ENCODE results near the gene SLC29A4. TPM values are rescaled to one million over a fixed set of nuclear protein-coding genes. Genes with fewer than 3 reads are reported as not detected.

SLC29A4 gene
- total and polyA plus RNA-seq, 2 donors (not counting 3 experiments of a cell fraction or from before 2014, with no cell fraction given) = 5.2 to 7.7 TPM

DNA sequence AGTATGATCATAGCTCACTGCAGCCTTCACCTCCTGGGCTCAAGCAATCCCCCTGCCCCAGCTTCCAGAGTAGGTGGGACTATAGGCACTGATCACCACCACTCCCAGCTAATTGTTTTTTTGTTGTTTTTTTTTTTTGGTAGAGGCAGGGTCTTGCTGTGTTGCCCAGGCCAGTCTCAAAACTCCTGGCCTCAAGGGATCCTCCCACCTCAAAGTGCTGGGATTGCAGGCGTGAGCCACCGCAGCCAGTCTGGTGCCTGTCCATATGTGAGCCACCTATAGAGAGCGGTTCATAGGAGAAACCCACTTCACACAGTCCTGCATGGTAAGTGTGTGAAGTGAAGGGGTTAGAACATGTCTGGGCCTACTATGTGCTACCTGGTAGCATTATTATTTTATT is 47.5 kb downstream of the SLC29A4 start:
- TF ChIP-seq, protein P1, sequence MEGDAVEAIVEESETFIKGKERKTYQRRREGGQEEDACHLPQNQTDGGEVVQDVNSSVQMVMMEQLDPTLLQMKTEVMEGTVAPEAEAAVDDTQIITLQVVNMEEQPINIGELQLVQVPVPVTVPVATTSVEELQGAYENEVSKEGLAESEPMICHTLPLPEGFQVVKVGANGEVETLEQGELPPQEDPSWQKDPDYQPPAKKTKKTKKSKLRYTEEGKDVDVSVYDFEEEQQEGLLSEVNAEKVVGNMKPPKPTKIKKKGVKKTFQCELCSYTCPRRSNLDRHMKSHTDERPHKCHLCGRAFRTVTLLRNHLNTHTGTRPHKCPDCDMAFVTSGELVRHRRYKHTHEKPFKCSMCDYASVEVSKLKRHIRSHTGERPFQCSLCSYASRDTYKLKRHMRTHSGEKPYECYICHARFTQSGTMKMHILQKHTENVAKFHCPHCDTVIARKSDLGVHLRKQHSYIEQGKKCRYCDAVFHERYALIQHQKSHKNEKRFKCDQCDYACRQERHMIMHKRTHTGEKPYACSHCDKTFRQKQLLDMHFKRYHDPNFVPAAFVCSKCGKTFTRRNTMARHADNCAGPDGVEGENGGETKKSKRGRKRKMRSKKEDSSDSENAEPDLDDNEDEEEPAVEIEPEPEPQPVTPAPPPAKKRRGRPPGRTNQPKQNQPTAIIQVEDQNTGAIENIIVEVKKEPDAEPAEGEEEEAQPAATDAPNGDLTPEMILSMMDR (IDR thresholded peaks at IDR 0.05; ENCODE audit: extremely low read depth in 1 of 2, insufficient read depth in 1 of 2, low read depth in 1 of 2, low read length in 2 of 2) = no peak
- no peak for TF ChIP-seq POLR2AphosphoS5 (IDR thresholded peaks at IDR 0.05; ENCODE audit: insufficient read depth, low read depth, low read length)
- TF ChIP-seq MYC (IDR thresholded peaks at IDR 0.05; ENCODE audit: low read depth, low read length) = no peak
- TF ChIP-seq, protein P2, sequence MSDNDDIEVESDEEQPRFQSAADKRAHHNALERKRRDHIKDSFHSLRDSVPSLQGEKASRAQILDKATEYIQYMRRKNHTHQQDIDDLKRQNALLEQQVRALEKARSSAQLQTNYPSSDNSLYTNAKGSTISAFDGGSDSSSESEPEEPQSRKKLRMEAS (IDR thresholded peaks at IDR 0.05; ENCODE audit: insufficient read depth, insufficient read length) = no peak
- no peak for TF ChIP-seq FOS (IDR thresholded peaks at IDR 0.05; ENCODE audit: borderline replicate concordance, insufficient read depth, low read length)
- TF ChIP-seq GATA2 (IDR thresholded peaks at IDR 0.05; ENCODE audit: insufficient read depth, insufficient read length, low read depth, low read length) = no peak
- TF ChIP-seq EZH2 (IDR thresholded peaks at IDR 0.05; ENCODE audit: borderline replicate concordance, low read depth, low read length, severe bottlenecking) = no peak
- no peak for TF ChIP-seq POLR2A (IDR thresholded peaks at IDR 0.05; ENCODE audit: low read depth, low read length)
- TF ChIP-seq JUN (IDR thresholded peaks at IDR 0.05; ENCODE audit: borderline replicate concordance, insufficient read depth, insufficient read length, low read depth) = no peak
- no peak overlapping the region for H3K9ac ChIP-seq (replicated peaks; ENCODE audit: extremely low read depth, insufficient read depth, low read length)
- peaks cover 0 to 23% of the 10 kb centered on the region in 2 experiments for H3K36me3 ChIP-seq (ENCODE audit: control insufficient read depth in 2 of 2, extremely low read depth in 1 of 2, insufficient read depth in 2 of 2, low read length in 2 of 2)
- H3K9me3 ChIP-seq (replicated peaks; ENCODE audit: control insufficient read depth, insufficient read depth, low read length) = no peaks in the 10 kb centered on the region
- no TSS peak for BruUV-seq (replicated peaks)
- DNase-seq (ENCODE audit: low read depth, low spot score) = no peak
- POLR2A ChIA-PET = no interaction called here
- no peaks in the 10 kb centered on the region for H3K4me1 ChIP-seq (ENCODE audit: control insufficient read depth, extremely low read depth, insufficient read depth, low read length)
- H4K20me1 ChIP-seq (replicated peaks; ENCODE audit: control insufficient read depth, extremely low read depth, insufficient read depth, low read length) = no peaks in the 10 kb centered on the region
- CTCF ChIA-PET = interaction anchor here (0.6 kb wide), 2 partner anchors 110 to 121 kb away, joined by 3 to 4 read pairs; no protein-coding TSS in a partner anchor
- no peak overlapping the region for H3K27ac ChIP-seq (ENCODE audit: insufficient read depth, low read depth, low read length)
- H3K27me3 ChIP-seq (ENCODE audit: control insufficient read depth in 2 of 2, insufficient read depth in 2 of 2, low read length in 2 of 2) = no peaks in the 10 kb centered on the region
- H3K4me2 ChIP-seq (ENCODE audit: insufficient read depth, low read length) = no peak overlapping the region
- intact Hi-C loops (cut with micrococcal nuclease) = no loop called here
- dilution Hi-C loops (cut with MboI; ENCODE audit: extremely low pct_ligation_motif_present, low sequenced_read_pairs) = no loop called here
- FAIRE-seq = no peak
- no peak overlapping the region for H2AFZ ChIP-seq (ENCODE audit: low read depth, low read length)
- no peak overlapping the region for H3K4me3 ChIP-seq (replicated peaks in 1 of 3; ENCODE audit: insufficient read depth in 1 of 3, low read depth in 1 of 3, low read length in 3 of 3)
- no peaks in the 10 kb centered on the region for H3K9me1 ChIP-seq (replicated peaks; ENCODE audit: control insufficient read depth, extremely low read depth, insufficient read depth, low read length)
- no peaks in the 10 kb centered on the region for H3K79me2 ChIP-seq (ENCODE audit: control insufficient read depth, insufficient read depth, low read length)

Data from endothelial cell of umbilical vein (primary cell).